ENCODE data around the gene PRRG2.

The PRRG2 gene

GRCh38 chr19:49573425-49573824 lies 7.7 kb upstream of the PRRG2 start:
- no peak overlapping the region for H3K27ac ChIP-seq
- no peak for TF ChIP-seq CTCF (IDR thresholded peaks at IDR 0.05)
- no peaks in the 10 kb centered on the region for H3K27me3 ChIP-seq
- no peak overlapping the region for H3K4me3 ChIP-seq (ENCODE audit: low read depth in 1 of 2, low read length in 1 of 2)
- peaks cover 31% of the 10 kb centered on the region for H3K36me3 ChIP-seq
- no peaks in the 10 kb centered on the region for H3K9me3 ChIP-seq
- no peaks in the 10 kb centered on the region for H3K4me1 ChIP-seq (ENCODE audit: control insufficient read depth in 1 of 2, insufficient read depth in 1 of 2, low read depth in 1 of 2, low read length in 1 of 2)

- H3K4me3 ChIP-seq (ENCODE audit: low read depth in 1 of 2, low read length in 1 of 2) = no peak overlapping the region
- peaks cover 31% of the 10 kb centered on the region for H3K36me3 ChIP-seq
- H3K27ac ChIP-seq = no peak overlapping the region
- no peaks in the 10 kb centered on the region for H3K27me3 ChIP-seq
- TF ChIP-seq CTCF (IDR thresholded peaks at IDR 0.05) = no peak
- peaks cover 4% of the 10 kb centered on the region in 2 experiments for H3K4me1 ChIP-seq (ENCODE audit: control insufficient read depth in 1 of 2, insufficient read depth in 1 of 2, low read depth in 1 of 2, low read length in 1 of 2)
- H3K9me3 ChIP-seq = no peaks in the 10 kb centered on the region
These were observed 6.8 kb upstream of the PRRG2 start for GRCh38 chr19:49574206-49574755.

GRCh38 chr19:49579193-49579592 lies 1.9 kb upstream of the PRRG2 start:
- Histone ChIP-seq H3K27ac (peak overlapping the region; percentile 85), H3K27me3 (no peaks in the 10 kb centered on the region), H3K9me3 (no peaks in the 10 kb centered on the region), H3K4me1 (ENCODE audit: control insufficient read depth in 1 of 2, insufficient read depth in 1 of 2, low read depth in 1 of 2, low read length in 1 of 2) (peaks cover 20 to 21% of the 10 kb centered on the region in 2 experiments), H3K4me3 (ENCODE audit: low read depth in 1 of 2, low read length in 1 of 2) (no peak overlapping the region), H3K36me3 (peaks cover 22% of the 10 kb centered on the region)
- no peak for TF ChIP-seq CTCF (IDR thresholded peaks at IDR 0.05)

GRCh38 chr19:49579947-49580263 lies 1.2 kb upstream of the PRRG2 start:
- H3K9me3 ChIP-seq = no peaks in the 10 kb centered on the region
- H3K36me3 ChIP-seq = peaks cover 17% of the 10 kb centered on the region
- peak overlapping the region; percentile 85 for H3K27ac ChIP-seq
- TF ChIP-seq CTCF (IDR thresholded peaks at IDR 0.05) = no peak
- H3K27me3 ChIP-seq = no peaks in the 10 kb centered on the region
- H3K4me1 ChIP-seq (ENCODE audit: control insufficient read depth in 1 of 2, insufficient read depth in 1 of 2, low read depth in 1 of 2, low read length in 1 of 2) = peaks cover 20 to 21% of the 10 kb centered on the region in 2 experiments
- H3K4me3 ChIP-seq (ENCODE audit: low read depth in 1 of 2, low read length in 1 of 2) = peak overlapping the region; percentile 83 to 89

GRCh38 chr19:49580264-49581006 lies 681 bp upstream of the PRRG2 start, which contains the start of gene NOSIP:
Gene NOSIP (minus strand): TSS chr19:49580556. CDS start chr19:49560691, 19,865 bp downstream.
- peaks cover 12% of the 10 kb centered on the region for H3K36me3 ChIP-seq
- peaks cover 20 to 21% of the 10 kb centered on the region in 2 experiments for H3K4me1 ChIP-seq (ENCODE audit: control insufficient read depth in 1 of 2, insufficient read depth in 1 of 2, low read depth in 1 of 2, low read length in 1 of 2)
- H3K27ac ChIP-seq = peak within 1 kb of the TSS; percentile 85
- H3K27me3 ChIP-seq = no peaks in the 10 kb centered on the region
- peak; percentile 22 for TF ChIP-seq CTCF (IDR thresholded peaks at IDR 0.05)
- H3K9me3 ChIP-seq = no peaks in the 10 kb centered on the region
- peak within 1 kb of the TSS; percentile 83 to 89 for H3K4me3 ChIP-seq (ENCODE audit: low read depth in 1 of 2, low read length in 1 of 2)
